ENCODE data around the gene SEC23A. TPM values are rescaled to one million over a fixed set of nuclear protein-coding genes. Genes with fewer than 3 reads are reported as not detected.

SEC23A gene
- total RNA-seq, 1 experiment from 2014 or later: 136 TPM

- DNase-seq (ENCODE audit: low read depth): no peak
Observed at GRCh38 chr14:38991299-38991698, 111.7 kb downstream of the SEC23A start.

GRCh38 chr14:38989922-38990546 is 113.0 kb downstream of the SEC23A start:
- DNase-seq (ENCODE audit: low read depth): peak; percentile 18

- no peak for DNase-seq (ENCODE audit: low read depth)
Observed at GRCh38 chr14:38987781-38988180, 115.3 kb downstream of the SEC23A start.

- DNase-seq (ENCODE audit: low read depth): no peak
Observed at GRCh38 chr14:38982837-38983236, 120.2 kb downstream of the SEC23A start.

- DNase-seq (ENCODE audit: low read depth): no peak
Observed at GRCh38 chr14:38982278-38982677, 120.8 kb downstream of the SEC23A start.

Other genes with a start within 250 kb of the SEC23A start
- gene GEMIN2, start 11.1 kb upstream of the SEC23A start, total RNA-seq (2014; rRNA removed; shearing (Covaris generic)): 57.0 and 72.8 TPM in 2 replicates
- 22.8 and 24.2 TPM in 2 replicates for gene TRAPPC6B, start 67.1 kb upstream of the SEC23A start, total RNA-seq (2014; rRNA removed; shearing (Covaris generic))
- 14.2 and 16.1 TPM in 2 replicates for gene PNN, start 72.0 kb upstream of the SEC23A start, total RNA-seq (2014; rRNA removed; shearing (Covaris generic))
- gene MIA2, start 130.7 kb upstream of the SEC23A start, total RNA-seq (2014; rRNA removed; shearing (Covaris generic)): 15.4 and 21.4 TPM in 2 replicates

All from RPMI7951 (cell line).